A549 (cell line): ENCODE data around the gene C1orf174. TPM values are rescaled to one million over a fixed set of nuclear protein-coding genes. Genes with fewer than 3 reads are reported as not detected.

ENCODE experiments used
- ATAC-seq, 2 experiments: fragments of 200-7000 bp in 1 of 2; fragments of >200 bp in 1 of 2; cut with Nextera tagmentation in 1 of 2; cut with Tn5 transposase in 1 of 2; 3 replicates each; pipeline versions ENCODE4 v1.8.0 to v1.9.1; 2018 to 2020; ENCODE audit warnings: mild to moderate bottlenecking in 1 of 2, moderate library complexity in 1 of 2
- CTCF ChIA-PET: fragments of 300-600 bp; sonication (Branson Sonifier 250); formaldehyde crosslinking; extraction: SDS; loops from one replicate; lab custom pipeline; 2021; ENCODE audit warnings: antibody characterized with exemption, inconsistent platforms; lab: Yijun Ruan, JAX
- POLR2A ChIA-PET: fragments of 350-600 bp; formaldehyde crosslinking; extraction: SDS; loops from one replicate; lab custom pipeline; 2021; ENCODE audit warnings: antibody characterized with exemption, inconsistent platforms; lab: Yijun Ruan, JAX
- DNase-seq, 2 experiments: peaks; one replicate each; pipeline versions ENCODE4 v3.0.0 to v3.0.0-alpha.2; 2011 to 2016; ENCODE audit warnings: low read depth in 1 of 2, low spot score in 1 of 2
- FAIRE-seq: peaks from 2 replicates; lab custom pipeline; 2011; peaks lifted over from hg19 to GRCh38; lab: Jason Lieb, UNC
- H3K27ac ChIP-seq, 2 experiments: fragments of >200 bp; sonication (Bioruptor Twin); formaldehyde crosslinking; 3 replicates each; pipeline ENCODE4 v1.5.1; 2016 to 2017
- H3K4me1 ChIP-seq: fragments of >200 bp; sonication (Bioruptor Twin); formaldehyde crosslinking; 3 replicates; pipeline ENCODE4 v1.6.1; 2016
- H3K4me2 ChIP-seq: fragments of >200 bp; sonication (Bioruptor Twin); formaldehyde crosslinking; 3 replicates; pipeline ENCODE4 v1.6.1; 2016
- H3K4me3 ChIP-seq: fragments of >200 bp; sonication (Bioruptor Twin); formaldehyde crosslinking; 3 replicates; pipeline ENCODE4 v1.5.1; 2016
- H3K9me3 ChIP-seq: fragments of >200 bp; sonication (Bioruptor Twin); formaldehyde crosslinking; 3 replicates; pipeline ENCODE4 v1.6.1; 2016
- BCL3 ChIP-seq: fragments of >200 bp; sonication (Bioruptor Twin); formaldehyde crosslinking; IDR thresholded peaks from 3 replicates; pipeline ENCODE4 v1.6.1; 2016
- CHD2 ChIP-seq: fragments of 150-350 bp; IDR thresholded peaks from 2 replicates; pipeline ENCODE4 v1.6.1; 2014; ENCODE audit warnings: low read length; ENCODE audit not compliant: partially characterized antibody
- EHMT2 ChIP-seq: fragments of 200-600 bp; sonication (generic); IDR thresholded peaks from 2 replicates; pipeline ENCODE4 v1.6.1; 2016; ENCODE audit warnings: antibody characterized with exemption, low read depth, mild to moderate bottlenecking, moderate library complexity
- ESRRA ChIP-seq: fragments of 150-350 bp; IDR thresholded peaks from 2 replicates; pipeline ENCODE4 v1.6.1; 2014; ENCODE audit warnings: mild to moderate bottlenecking, low read length, borderline replicate concordance
- FOXS1 ChIP-seq: fragments of 250-450 bp; sonication (Bioruptor Pico); IDR thresholded peaks from 2 replicates; pipeline ENCODE4 v1.5.0; 2020; ENCODE audit warnings: mild to moderate bottlenecking, moderate library complexity
- HDAC2 ChIP-seq: fragments of 200-600 bp; sonication (generic); IDR thresholded peaks from 2 replicates; pipeline ENCODE4 v1.6.1; 2016
- HES2 ChIP-seq: fragments of >200 bp; sonication (Bioruptor Twin); formaldehyde crosslinking; IDR thresholded peaks from 2 replicates; pipeline ENCODE4 v1.6.1; 2016
- HOXB13 ChIP-seq: fragments of 250-450 bp; sonication (Bioruptor Pico); IDR thresholded peaks from 2 replicates; pipeline ENCODE4 v1.5.0; 2020; ENCODE audit warnings: low read depth, mild to moderate bottlenecking, moderate library complexity
- KDM1A ChIP-seq: fragments of 200-600 bp; sonication (generic); IDR thresholded peaks from 2 replicates; pipeline ENCODE4 v1.6.1; 2016; ENCODE audit warnings: low read depth, mild to moderate bottlenecking
- KDM5A ChIP-seq: fragments of 200-600 bp; sonication (generic); IDR thresholded peaks from 2 replicates; pipeline ENCODE4 v1.6.1; 2016; ENCODE audit warnings: antibody characterized with exemption, mild to moderate bottlenecking
- MAFK ChIP-seq: fragments of 450-650 bp; IDR thresholded peaks from 2 replicates; pipeline ENCODE4 v1.6.1; 2014; ENCODE audit not compliant: partially characterized antibody
- NR3C1 ChIP-seq: fragments of >200 bp; sonication (Bioruptor Twin); formaldehyde crosslinking; IDR thresholded peaks from 3 replicates; pipeline ENCODE4 v1.6.1; 2017
- PBX3 ChIP-seq: IDR thresholded peaks from 2 replicates; pipeline ENCODE4 v1.6.1; 2012
- PHF8 ChIP-seq: fragments of 200-600 bp; sonication (generic); IDR thresholded peaks from 2 replicates; pipeline ENCODE4 v1.6.1; 2016; ENCODE audit warnings: low read depth, mild to moderate bottlenecking, antibody characterized with exemption, moderate library complexity, borderline replicate concordance
- REST ChIP-seq: fragments of 200-600 bp; sonication (generic); IDR thresholded peaks from 2 replicates; pipeline ENCODE4 v1.6.1; 2016; ENCODE audit warnings: antibody characterized with exemption, mild to moderate bottlenecking, moderate library complexity
- TP53 ChIP-seq: fragments of 250-450 bp; sonication (Bioruptor Pico); IDR thresholded peaks from 2 replicates; pipeline ENCODE4 v1.5.0; 2021; ENCODE audit warnings: mild to moderate bottlenecking, moderate library complexity
- WGBS: methylation state at CpG from one replicate; pipeline ENCODE4 v1.1.6; 2017; ENCODE audit errors: missing lambda C conversion rate; 5-methylcytosine and 5-hydroxymethylcytosine counted together
- polyA plus RNA-seq, 4 experiments: library from polyadenylated mRNA; depleted of rRNA in 3 of 4; stranded (reverse); fragments of >200 nt; fragmentation: RNase III in 1 of 4; extraction: RNeasy Plus Mini Kit Qiagen cat#74134 plus additional on column Dnase treatment in 1 of 4; gene quantifications; 2 replicates in 3 of 4; 3 replicates in 1 of 4; pipeline ENCODE4 v1.2.3, GENCODE V29; 2011 to 2017

The C1orf174 gene
- polyA plus RNA-seq, 2 of the 4 experiments (the other 2 are of a cell fraction), result 23.9 to 29.7 TPM

- Histone ChIP-seq H3K4me3 (no peak overlapping the region), H3K27ac (no peak overlapping the region), H3K9me3 (peaks cover 8% of the 10 kb centered on the region; the same call in 1 of the 3 replicates), H3K4me1 (no peaks in the 10 kb centered on the region), H3K4me2 (no peak overlapping the region)
- POLR2A ChIA-PET, result no interaction called here
- 91% methylated on average over 6 of the region's 16 CpGs for WGBS
- CTCF ChIA-PET, result no interaction called here
- no peak for FAIRE-seq
- ATAC-seq, result no peak
- TF ChIP-seq BCL3 (no peak), TP53 (CRISPR knock-in tag) (no peak), ESRRA (no peak), PBX3 (no peak)
- DNase-seq, result no peak
These were observed 23.4 kb downstream of the C1orf174 start for GRCh38 chr1:3876716-3877115.

GRCh38 chr1:3874736-3875135 is 25.3 kb downstream of the C1orf174 start:
- POLR2A ChIA-PET, result no interaction called here
- no peak for FAIRE-seq

GRCh38 chr1:3872546-3872945 is 27.5 kb downstream of the C1orf174 start:
- ATAC-seq (no peak), FAIRE-seq (no peak), DNase-seq (no peak)
- H3K9me3 ChIP-seq, result no peaks in the 10 kb centered on the region
- H3K4me2 ChIP-seq, result no peak overlapping the region
- POLR2A ChIA-PET, result no interaction called here
- CTCF ChIA-PET, result interaction anchor here (0.7 to 1.1 kb wide), 2 partner anchors 15 to 16 kb away, joined by 3 read pairs; no protein-coding TSS in a partner anchor
- no peak overlapping the region for H3K27ac ChIP-seq
- H3K4me3 ChIP-seq, result no peak overlapping the region
- H3K4me1 ChIP-seq, result no peaks in the 10 kb centered on the region
- TF ChIP-seq HOXB13 (CRISPR knock-in tag) (no peak), REST (no peak), HES2 (no peak), KDM1A (no peak), ESRRA (no peak), NR3C1 (no peak), EHMT2 (no peak), KDM5A (no peak), CHD2 (no peak), PHF8 (no peak)
- TF ChIP-seq, all 56 proteins: peak for 0
- 89% methylated on average over 5 of the region's 8 CpGs for WGBS

More at GRCh38 chr1:3874736-3875135, 25.3 kb downstream of the C1orf174 start:
- TF ChIP-seq HDAC2 (no peak), MAFK (no peak), NR3C1 (no peak), FOXS1 (CRISPR knock-in tag) (no peak)
- Histone ChIP-seq H3K4me3 (no peak overlapping the region), H3K9me3 (peaks cover 8% of the 10 kb centered on the region; the same call in 1 of the 3 replicates), H3K4me2 (no peak overlapping the region), H3K27ac (no peak overlapping the region), H3K4me1 (no peaks in the 10 kb centered on the region)
- ATAC-seq, result no peak
- DNase-seq, result no peak
- WGBS, result 90% methylated on average over 23 of the region's 23 CpGs
- CTCF ChIA-PET, result no interaction called here
